NCI-H446 treated with DMSO at 0.1 percent for 48 hours (cell line): Measurements from ENCODE around the gene CEP170.
"Not testable (repeated sequence)": the region's sequence is repeated elsewhere in the genome, so short reads cannot be mapped to it uniquely, and the experiment has no call there.

Source experiments
- DNase-seq: peaks from one replicate; lab custom pipeline; 2025; lab: John Stamatoyannopoulos, UW

CEP170 gene

GRCh38 chr1:243173758-243174369 is 81.2 kb downstream of the CEP170 start:
- DNase-seq, result not testable (repeated sequence)

GRCh38 chr1:243164911-243165310 is 90.2 kb downstream of the CEP170 start:
- not testable (repeated sequence) for DNase-seq

GRCh38 chr1:243150906-243151305 is 104.2 kb downstream of the CEP170 start:
- not testable (repeated sequence) for DNase-seq

GRCh38 chr1:243149120-243149519 is 106.0 kb downstream of the CEP170 start:
- DNase-seq, result not testable (repeated sequence)

- DNase-seq, result not testable (repeated sequence)
Measured at GRCh38 chr1:243147351-243147750, 107.7 kb downstream of the CEP170 start.

GRCh38 chr1:243140498-243140897 is 114.6 kb downstream of the CEP170 start:
- DNase-seq, result not testable (repeated sequence)

- not testable (repeated sequence) for DNase-seq
Measured at GRCh38 chr1:243122876-243123409, 132.1 kb downstream of the CEP170 start.

GRCh38 chr1:243121939-243122338 is 133.1 kb downstream of the CEP170 start:
- not testable (repeated sequence) for DNase-seq

- DNase-seq, result not testable (repeated sequence)
Measured at GRCh38 chr1:243118601-243119322, 136.3 kb downstream of the CEP170 start.

- DNase-seq, result not testable (repeated sequence)
Measured at GRCh38 chr1:243116187-243116586, 138.9 kb downstream of the CEP170 start.

- DNase-seq, result not testable (repeated sequence)
Measured at GRCh38 chr1:243114769-243115168, 140.3 kb downstream of the CEP170 start.

- peak; percentile 15 for DNase-seq
Measured at GRCh38 chr1:243114059-243114713, 140.9 kb downstream of the CEP170 start.

- not testable (repeated sequence) for DNase-seq
Measured at GRCh38 chr1:243107171-243107570, 147.9 kb downstream of the CEP170 start.

- DNase-seq, result not testable (repeated sequence)
Measured at GRCh38 chr1:243105652-243106332, 149.3 kb downstream of the CEP170 start.

- not testable (repeated sequence) for DNase-seq
Measured at GRCh38 chr1:243105104-243105503, 150.0 kb downstream of the CEP170 start.

GRCh38 chr1:243104452-243104851 is 150.6 kb downstream of the CEP170 start:
- DNase-seq, result not testable (repeated sequence)

- DNase-seq, result not testable (repeated sequence)
Measured at GRCh38 chr1:243101551-243102050, 153.5 kb downstream of the CEP170 start.

GRCh38 chr1:243087368-243087767 is 167.7 kb downstream of the CEP170 start:
- not testable (repeated sequence) for DNase-seq
